Measurements from ENCODE around the gene SPRYD7.
"Not testable (repeated sequence)": the region's sequence is repeated elsewhere in the genome, so short reads cannot be mapped to it uniquely, and the experiment has no call there.

Gene SPRYD7

DNA sequence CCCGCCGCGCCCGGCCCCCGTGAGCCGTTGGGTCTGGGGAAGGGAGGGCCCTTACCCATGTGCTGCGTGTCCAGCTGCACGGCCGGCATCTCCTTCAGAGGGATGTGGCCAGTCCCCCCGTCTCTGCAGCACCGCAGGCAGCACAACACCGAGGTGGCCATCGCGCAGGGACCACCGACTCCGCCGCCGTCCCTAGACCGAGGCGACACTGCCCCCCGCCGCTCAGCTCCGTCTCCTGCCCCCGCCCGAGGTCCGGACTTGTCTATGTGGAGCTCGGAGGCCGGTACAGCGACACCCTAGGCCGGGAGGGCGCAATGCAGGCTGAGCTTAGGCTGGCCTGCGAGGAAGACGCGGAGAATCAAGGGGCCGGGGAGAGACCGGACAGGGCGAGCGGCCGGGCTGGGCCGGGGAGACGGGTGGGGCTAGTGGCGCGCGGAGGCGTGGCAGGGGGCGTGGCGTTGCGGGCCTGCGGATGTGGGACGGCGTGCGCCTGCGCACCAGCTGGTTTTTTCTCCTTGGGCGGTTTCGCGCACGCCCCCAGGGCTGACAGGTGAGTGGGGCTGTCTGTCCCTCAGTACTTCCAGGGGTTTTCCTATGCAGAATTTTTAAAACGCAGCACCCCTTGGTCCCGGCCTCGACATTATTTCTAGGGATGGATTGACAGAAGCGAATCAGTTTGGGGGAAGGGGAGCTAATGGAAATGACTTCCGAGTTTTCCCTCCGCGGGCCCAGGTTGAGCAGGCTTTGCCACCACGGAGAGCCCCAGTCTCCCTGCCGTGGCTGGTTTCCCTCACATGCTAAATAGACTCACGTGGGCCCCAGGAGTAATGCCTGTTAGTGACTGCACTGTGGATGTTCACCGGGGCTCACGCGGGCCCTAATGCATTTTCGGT, at the start of gene SPRYD7:
TSS of gene SPRYD7 (minus strand) at position 266 of the 893 bp plus-strand sequence. CDS start at position 161, 105 bp downstream.
- peak; percentile 92 for DNase-seq

- no peak for DNase-seq
Measured at GRCh38 chr13:49985129-49985528, 49.0 kb upstream of the SPRYD7 start.

GRCh38 chr13:49980266-49980665, 44.1 kb upstream of the SPRYD7 start:
- no peak for DNase-seq

GRCh38 chr13:49977992-49978391, 41.9 kb upstream of the SPRYD7 start:
- no peak for DNase-seq

GRCh38 chr13:49976314-49977258, 40.4 kb upstream of the SPRYD7 start:
- peak; percentile 49 for DNase-seq

DNA sequence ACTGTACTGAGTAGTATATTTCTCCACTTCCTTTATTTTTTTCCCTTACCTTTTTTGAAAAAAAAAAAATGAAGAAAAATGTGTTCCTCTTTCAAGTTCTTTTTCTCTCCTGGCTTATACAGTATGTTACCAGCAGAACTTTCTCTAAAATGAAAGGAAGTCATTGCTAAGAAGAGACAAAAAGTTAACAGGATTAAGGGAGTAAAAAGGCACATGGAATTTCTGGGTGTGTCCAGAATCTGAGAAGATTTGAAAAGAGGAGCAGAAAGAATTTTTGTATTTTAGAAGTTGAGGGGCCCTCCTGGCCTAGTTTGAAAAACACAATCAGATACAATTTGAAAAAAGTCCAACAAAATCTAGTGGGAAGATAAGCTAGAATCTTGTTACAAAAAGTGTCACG, 39.7 kb upstream of the SPRYD7 start:
- DNase-seq: no peak

DNA sequence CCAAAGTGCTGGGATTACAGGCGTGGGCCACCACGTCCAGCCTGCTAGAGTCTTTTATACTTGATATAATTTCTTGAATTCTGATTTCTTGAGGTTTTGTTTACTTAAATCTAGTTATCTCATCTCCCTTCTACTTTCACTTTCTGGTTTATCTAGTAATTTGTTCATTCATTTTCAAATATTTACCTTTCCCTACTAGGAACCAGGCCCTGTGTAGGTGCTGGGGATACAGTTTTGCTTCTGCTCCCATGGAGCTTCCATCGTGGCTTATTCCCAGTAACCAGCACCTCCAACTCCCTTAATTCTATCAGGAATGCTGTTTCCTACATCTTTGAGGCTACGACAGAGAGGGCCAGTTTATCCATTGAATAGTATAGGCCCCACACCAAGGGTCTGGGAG, 36.6 kb upstream of the SPRYD7 start:
- no peak for DNase-seq

DNA sequence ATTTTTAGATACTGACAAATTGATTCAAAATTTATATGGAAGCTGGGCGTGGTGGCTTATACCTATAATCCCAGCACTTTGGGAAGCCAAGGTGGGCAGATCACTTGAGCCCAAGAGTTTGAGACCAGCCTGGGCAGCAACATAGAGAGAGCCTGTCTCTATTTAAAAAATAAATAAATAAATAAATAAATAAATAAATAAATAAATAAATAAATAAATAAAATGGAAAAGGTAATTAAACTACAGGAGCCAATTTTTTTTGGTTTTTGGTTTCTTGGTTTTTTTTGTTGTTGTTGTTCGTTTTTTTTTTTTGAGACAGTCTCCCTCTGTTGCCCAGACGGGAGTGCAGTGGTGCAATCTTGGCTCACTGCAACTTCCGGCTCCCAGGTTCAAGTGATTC, 31.3 kb upstream of the SPRYD7 start:
- DNase-seq: no peak

GRCh38 chr13:49958321-49958720, 22.2 kb upstream of the SPRYD7 start:
- no peak for DNase-seq

GRCh38 chr13:49956131-49956530, 20.0 kb upstream of the SPRYD7 start:
- no peak for DNase-seq

DNA sequence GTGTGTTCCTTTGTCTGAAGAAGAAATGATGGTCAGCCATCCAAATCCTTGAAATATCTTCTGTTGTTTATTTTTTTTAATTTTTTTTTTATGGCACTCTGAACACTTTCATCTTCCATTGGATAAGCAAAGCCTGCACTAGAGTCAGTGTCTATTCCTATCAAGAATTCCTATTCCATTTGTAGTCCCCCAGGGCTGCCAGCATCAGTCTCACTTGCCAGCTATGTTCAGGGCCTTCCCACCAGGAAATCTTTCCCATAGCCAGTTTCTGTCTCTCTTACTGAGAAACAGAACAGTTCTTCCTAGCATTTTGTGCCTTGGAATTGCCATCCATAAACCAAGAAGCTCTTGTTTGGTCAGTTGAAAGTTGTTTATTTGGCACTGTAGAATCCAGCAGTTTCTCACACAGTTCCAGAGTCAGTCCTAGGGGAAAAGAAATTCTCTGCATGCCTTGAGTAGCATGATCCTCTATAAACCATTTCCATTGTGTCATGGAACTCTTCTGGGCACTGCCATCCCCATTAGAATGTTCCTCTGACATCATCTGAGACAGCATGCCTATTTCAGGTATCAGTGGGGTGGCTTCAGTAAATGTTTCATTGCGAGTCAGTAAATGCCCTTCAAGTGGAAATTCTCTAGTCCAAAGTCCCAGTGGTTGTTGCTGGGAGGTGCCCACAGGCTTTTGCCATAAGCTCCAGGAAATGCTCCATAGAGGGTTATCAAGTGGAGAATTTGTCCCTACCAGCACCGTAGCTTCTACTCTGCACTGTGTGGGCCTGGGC, 18.7 kb upstream of the SPRYD7 start:
- no peak for DNase-seq

- no peak for DNase-seq
Measured at GRCh38 chr13:49953560-49953959, 17.4 kb upstream of the SPRYD7 start.

DNA sequence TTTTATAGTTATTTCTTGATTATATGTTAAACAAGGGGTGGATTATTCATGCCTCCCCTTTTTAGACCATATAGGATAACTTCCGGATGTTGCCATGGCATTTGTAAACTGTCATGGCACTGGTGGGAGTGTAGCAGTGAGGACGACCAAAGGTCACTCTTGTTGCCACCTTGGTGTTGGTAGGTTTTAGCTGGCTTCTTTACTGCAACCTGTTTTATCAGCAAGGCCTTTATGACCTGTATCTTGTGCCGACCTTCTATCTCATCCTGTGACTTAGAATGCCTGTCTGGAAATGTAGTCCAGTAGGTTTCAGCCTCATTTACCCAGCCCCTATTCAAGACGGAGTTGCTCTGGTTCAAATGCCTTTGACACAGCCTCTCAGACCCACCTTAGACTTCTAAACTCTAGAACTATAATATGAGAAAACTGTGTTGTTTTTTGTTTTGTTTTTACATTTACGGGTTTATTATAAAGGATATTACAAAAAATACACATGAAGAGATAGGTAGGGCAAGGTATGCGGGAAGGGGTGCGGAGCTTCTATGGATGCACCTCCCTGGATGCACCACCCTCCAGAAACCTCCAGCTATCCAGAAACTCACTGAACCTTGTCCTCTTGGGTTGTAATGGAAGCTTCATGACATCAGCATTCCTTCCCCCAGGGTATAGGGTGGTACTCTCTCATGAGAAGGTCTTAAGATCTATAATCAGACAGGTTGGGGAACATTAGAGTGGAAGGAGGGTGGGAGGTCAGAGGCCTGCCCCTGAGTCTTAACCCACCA, 15.8 kb upstream of the SPRYD7 start:
- no peak for DNase-seq

DNA sequence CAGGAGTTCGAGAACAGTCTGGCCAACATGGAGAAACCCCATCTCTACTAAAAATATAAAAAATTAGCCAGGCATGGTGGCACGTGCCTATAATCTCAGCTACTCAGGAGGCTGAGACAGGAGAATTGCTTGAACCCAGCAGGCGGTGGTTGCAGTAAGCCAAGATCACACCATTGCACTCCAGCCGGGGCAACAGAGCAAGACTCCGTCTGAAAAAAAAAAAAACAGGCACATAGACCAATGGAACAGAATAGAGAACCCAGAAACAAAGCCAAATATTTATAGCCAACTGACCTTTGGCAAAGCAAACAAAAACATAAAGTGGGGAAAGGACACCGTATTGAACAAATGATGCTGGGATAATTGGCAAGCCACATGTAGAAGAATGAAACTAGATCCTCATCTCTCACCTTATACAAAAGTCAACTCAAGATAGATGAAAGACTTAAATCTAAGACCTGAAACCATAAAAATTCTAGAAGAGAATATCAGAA, 12.7 kb upstream of the SPRYD7 start:
- not testable (repeated sequence) for DNase-seq

DNA sequence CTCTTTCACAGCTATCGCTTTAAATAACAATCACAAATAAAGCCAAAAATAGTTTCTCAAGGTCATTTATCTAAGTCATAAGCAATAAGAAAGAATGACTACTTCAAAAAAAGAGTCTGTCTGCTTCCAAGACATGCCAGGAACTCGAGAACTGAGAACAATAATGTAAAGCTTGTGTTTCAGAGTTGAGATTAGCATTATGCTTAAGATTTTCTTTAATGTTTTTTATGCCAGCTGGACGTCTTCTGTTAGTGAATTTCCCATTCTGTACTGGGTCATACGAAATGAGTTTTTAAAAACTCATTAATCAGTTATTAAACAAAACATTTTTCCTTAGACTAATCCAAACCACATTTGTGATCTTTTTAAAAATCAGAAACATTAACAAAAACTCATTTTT, 3.2 kb upstream of the SPRYD7 start:
- no peak for DNase-seq

- no peak for DNase-seq
Measured at GRCh38 chr13:49938921-49939320, 2.8 kb upstream of the SPRYD7 start.

GRCh38 chr13:49938314-49938713, 2.2 kb upstream of the SPRYD7 start:
- no peak for DNase-seq

GRCh38 chr13:49936968-49937273, 781 bp upstream of the SPRYD7 start:
- no peak for DNase-seq

DNA sequence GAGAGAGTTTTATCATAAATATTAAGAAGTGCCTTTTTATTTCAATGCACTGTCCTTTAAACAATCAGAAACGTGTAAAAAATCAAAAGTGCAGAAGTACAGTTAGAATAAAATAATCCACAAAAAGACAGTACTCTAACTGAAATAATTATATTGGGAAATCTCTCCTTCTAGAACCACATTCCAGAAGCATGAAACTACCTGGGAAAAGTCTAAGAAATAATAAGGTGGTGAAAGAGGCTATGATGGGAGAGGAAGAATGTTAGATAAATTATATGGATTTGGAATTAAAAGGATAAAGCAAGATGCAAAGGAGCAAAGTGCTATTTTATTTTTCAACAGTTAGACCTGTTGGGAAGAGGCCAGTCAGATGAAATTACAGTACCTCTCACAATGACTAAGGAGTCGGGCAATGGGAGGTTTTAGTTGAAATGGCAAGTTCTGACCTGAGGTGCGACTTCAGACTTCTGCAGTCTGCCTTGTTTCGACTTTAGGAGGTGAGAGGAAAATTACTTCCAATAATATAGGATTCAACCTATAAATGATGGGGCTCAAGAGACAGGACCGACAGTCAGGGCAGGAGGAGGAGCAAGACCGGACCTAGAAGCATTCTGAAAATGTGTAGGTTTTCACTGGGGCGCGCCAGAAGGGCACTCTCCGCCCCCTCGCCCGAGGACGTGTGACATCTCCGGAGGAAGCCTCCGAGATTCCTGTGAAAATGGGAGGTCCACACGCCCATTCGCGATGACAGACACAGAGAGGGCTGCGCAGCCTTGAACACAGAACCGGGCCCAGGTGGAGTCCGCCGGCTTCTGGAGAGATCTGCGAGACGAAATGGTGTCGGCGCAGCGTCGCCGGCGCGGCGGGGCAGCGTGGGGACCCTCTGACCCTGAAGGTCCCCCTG, 717 bp downstream of the SPRYD7 start:
- DNase-seq: no peak

- DNase-seq: no peak
Measured at GRCh38 chr13:49933511-49933910, 2.6 kb downstream of the SPRYD7 start.

GRCh38 chr13:49932868-49933267, 3.3 kb downstream of the SPRYD7 start:
- DNase-seq: no peak
